Activated CD8-positive, alpha-beta memory T cell treated with anti-CD3 and anti-CD28 coated beads, Interleukin-2, amount 10 ng/mL, durations not matched to agents 7 days and 5 days (primary cell): ENCODE measurements around the gene DGUOK. TPM values are rescaled to one million over a fixed set of nuclear protein-coding genes. Genes with fewer than 3 reads are reported as not detected.

Source experiments
- ATAC-seq: fragments of 150-1000 bp; cut with Tn5 transposase; one replicate; pipeline ENCODE4 v1.10.0; 2021; ENCODE audit warnings: moderate library complexity
- CTCF ChIA-PET: fragments of 350-600 bp; sonication (Branson Sonifier 250); formaldehyde crosslinking; loops from one replicate; lab custom pipeline; 2021; ENCODE audit warnings: antibody characterized with exemption; lab: Charles Lee
- DNase-seq: peaks from one replicate; pipeline ENCODE4 v3.0.0-alpha.2; 2020
- H3K27ac Mint-ChIP-seq: one replicate; pipeline ENCODE4 v1.8.0; 2021; ENCODE audit warnings: mild to moderate bottlenecking, mixed read lengths
- H3K27me3 Mint-ChIP-seq: one replicate; pipeline ENCODE4 v1.8.0; 2021; ENCODE audit warnings: mixed read lengths
- H3K36me3 Mint-ChIP-seq: one replicate; pipeline ENCODE4 v1.8.0; 2021; ENCODE audit warnings: mild to moderate bottlenecking, mixed read lengths
- H3K4me1 Mint-ChIP-seq: one replicate; pipeline ENCODE4 v1.8.0; 2021; ENCODE audit warnings: mixed read lengths
- H3K4me3 Mint-ChIP-seq: one replicate; pipeline ENCODE4 v1.8.0; 2021; ENCODE audit warnings: mild to moderate bottlenecking, moderate library complexity, mixed read lengths
- H3K9me3 Mint-ChIP-seq: one replicate; pipeline ENCODE4 v1.8.0; 2022; ENCODE audit warnings: low read depth, mixed read lengths
- total RNA-seq, 2 experiments: library from RNA; stranded (reverse); gene quantifications; one replicate each; pipeline ENCODE4 v1.2.3, GENCODE V29; 2021

The DGUOK gene
- total RNA-seq, 2 experiments from 2014 or later = 65.9 to 75.4 TPM

GRCh38 chr2:73918856-73919255, 7.8 kb upstream of the DGUOK start:
- CTCF ChIA-PET = interaction anchor here (1.0 to 1.3 kb wide), 2 partner anchors 95 to 186 kb away, joined by 3 read pairs; no protein-coding TSS in a partner anchor
- no peaks in the 10 kb centered on the region for H3K9me3 Mint-ChIP-seq
- no peaks in the 10 kb centered on the region for H3K36me3 Mint-ChIP-seq

GRCh38 chr2:73919596-73920228, 7.0 kb upstream of the DGUOK start:
- no peak for ATAC-seq
- no peak overlapping the region for H3K27ac Mint-ChIP-seq
- DNase-seq = no peak
- CTCF ChIA-PET = interaction anchor here (1.1 kb wide), 1 partner anchor 61 kb away, joined by 3 read pairs; no protein-coding TSS in a partner anchor
- H3K9me3 Mint-ChIP-seq = no peaks in the 10 kb centered on the region
- H3K36me3 Mint-ChIP-seq = no peaks in the 10 kb centered on the region
- peaks cover 6% of the 10 kb centered on the region for H3K27me3 Mint-ChIP-seq
- H3K4me3 Mint-ChIP-seq = no peak overlapping the region
- H3K4me1 Mint-ChIP-seq = peaks cover 16% of the 10 kb centered on the region

More at GRCh38 chr2:73918856-73919255, 7.8 kb upstream of the DGUOK start:
- Mint-ChIP-seq H3K4me1 (peaks cover 15% of the 10 kb centered on the region), H3K27me3 (peaks cover 6% of the 10 kb centered on the region), H3K4me3 (no peak overlapping the region), H3K27ac (no peak overlapping the region)
- DNase-seq = no peak
- no peak for ATAC-seq

GRCh38 chr2:73920577-73921545, 5.8 kb upstream of the DGUOK start:
- Mint-ChIP-seq H3K36me3 (no peaks in the 10 kb centered on the region), H3K9me3 (no peaks in the 10 kb centered on the region), H3K4me3 (no peak overlapping the region), H3K27me3 (peaks cover 6% of the 10 kb centered on the region), H3K4me1 (peaks cover 14% of the 10 kb centered on the region), H3K27ac (no peak overlapping the region)
- DNase-seq (peak; percentile 58), ATAC-seq (peak; percentile 67)
- CTCF ChIA-PET = interaction anchor here (0.8 to 1.3 kb wide), 9 partner anchors 12 to 228 kb away, joined by 3 to 5 read pairs (median 3); partner anchors contain the start of genes BOLA3 and TET3

DNA sequence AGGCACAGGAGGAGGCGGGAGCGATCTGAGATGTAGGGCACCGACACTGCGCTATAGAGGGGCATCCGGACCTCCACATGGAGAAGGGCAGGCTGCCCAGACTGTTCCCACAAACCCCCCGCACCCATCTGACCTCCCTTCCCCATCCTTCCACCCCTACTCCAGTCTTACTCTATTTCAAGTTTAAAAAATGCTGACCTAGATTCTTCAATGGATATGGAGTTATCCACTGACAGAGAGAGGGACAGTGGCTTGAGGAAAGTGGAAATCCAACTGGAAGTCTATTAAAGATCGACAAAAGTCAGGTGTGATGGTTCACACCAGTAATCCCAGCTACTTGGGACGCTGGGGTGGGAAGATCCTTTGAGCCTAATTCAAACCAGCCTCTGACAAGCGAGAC, 5.1 kb upstream of the DGUOK start:
- CTCF ChIA-PET = interaction anchor here (0.8 to 1.3 kb wide), 7 partner anchors 13 to 227 kb away, joined by 3 to 5 read pairs (median 3); partner anchors contain the start of genes BOLA3 and TET3
- no peak overlapping the region for H3K4me3 Mint-ChIP-seq
- no peak for ATAC-seq
- peaks cover 19% of the 10 kb centered on the region for H3K4me1 Mint-ChIP-seq
- H3K9me3 Mint-ChIP-seq = no peaks in the 10 kb centered on the region
- DNase-seq = no peak
- peaks cover 6% of the 10 kb centered on the region for H3K27me3 Mint-ChIP-seq
- H3K36me3 Mint-ChIP-seq = peaks cover under 1% of the 10 kb centered on the region
- no peak overlapping the region for H3K27ac Mint-ChIP-seq

DNA sequence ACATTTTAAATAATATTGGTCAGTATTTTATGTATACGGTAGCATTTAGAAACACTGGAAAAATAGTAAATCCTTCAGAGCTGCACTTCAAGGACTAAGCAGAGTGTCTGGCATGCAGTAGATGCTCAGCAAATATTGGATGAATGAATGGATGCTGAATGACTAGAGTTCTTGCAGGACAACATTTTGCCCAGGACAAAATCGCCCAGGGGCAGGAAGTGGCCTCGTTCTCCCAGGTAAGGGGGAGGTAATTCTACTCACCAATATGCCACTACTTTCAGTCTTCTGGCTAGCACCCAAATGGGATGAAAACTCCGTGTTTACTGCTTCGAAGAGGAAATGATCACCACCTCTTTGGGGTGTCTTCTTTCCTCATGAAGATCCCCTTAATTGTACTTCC, 4.0 kb upstream of the DGUOK start:
- CTCF ChIA-PET = interaction anchor here (0.7 to 1.4 kb wide), 2 partner anchors 79 to 80 kb away, joined by 3 read pairs; no protein-coding TSS in a partner anchor
- DNase-seq (no peak), ATAC-seq (no peak)
- Mint-ChIP-seq H3K27me3 (peaks cover 6% of the 10 kb centered on the region), H3K4me1 (peaks cover 21% of the 10 kb centered on the region), H3K36me3 (peaks cover 2% of the 10 kb centered on the region), H3K9me3 (no peaks in the 10 kb centered on the region), H3K4me3 (no peak overlapping the region), H3K27ac (no peak overlapping the region)

- no peak for DNase-seq
- CTCF ChIA-PET = interaction anchor here (1.3 kb wide), 1 partner anchor 676 kb away, joined by 3 read pairs; no protein-coding TSS in a partner anchor
- H3K27me3 Mint-ChIP-seq = peaks cover 2% of the 10 kb centered on the region
- H3K9me3 Mint-ChIP-seq = no peaks in the 10 kb centered on the region
- ATAC-seq = no peak
- peaks cover 43% of the 10 kb centered on the region for H3K4me1 Mint-ChIP-seq
- no peak overlapping the region for H3K4me3 Mint-ChIP-seq
- H3K27ac Mint-ChIP-seq = no peak overlapping the region
- H3K36me3 Mint-ChIP-seq = peaks cover 18% of the 10 kb centered on the region
Measured at GRCh38 chr2:73925033-73925704, 1.5 kb upstream of the DGUOK start.

DNA sequence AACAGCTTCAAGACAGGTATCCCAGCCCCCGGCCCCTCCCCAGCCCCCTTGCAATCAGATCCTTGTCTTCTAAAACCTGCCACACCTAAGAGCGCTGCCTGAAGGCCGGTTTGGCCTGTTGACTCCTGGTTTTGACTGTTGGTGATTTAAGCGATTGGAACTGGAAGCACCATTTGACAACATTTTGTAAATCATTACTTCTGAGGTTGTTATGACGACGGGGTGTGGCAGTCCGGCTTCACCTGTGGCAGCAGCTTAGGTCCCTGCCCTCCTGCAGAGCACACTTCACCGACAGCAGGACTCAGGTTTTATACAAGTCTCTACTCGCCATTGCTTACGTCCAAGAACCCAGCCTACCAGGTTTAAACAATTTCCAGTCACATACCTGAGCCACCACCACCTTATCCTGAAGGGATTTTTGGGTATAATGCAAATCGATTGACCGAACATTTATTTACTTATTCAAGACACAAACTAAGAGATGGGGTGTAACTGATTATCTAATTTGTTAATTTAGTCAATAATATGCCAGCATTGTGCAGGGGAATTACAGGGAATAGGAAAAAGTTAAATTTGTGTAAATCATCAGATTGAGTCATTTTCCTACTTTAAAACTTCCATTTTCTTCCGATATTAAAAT, 707 bp upstream of the DGUOK start:
- H3K27me3 Mint-ChIP-seq = no peaks in the 10 kb centered on the region
- no peaks in the 10 kb centered on the region for H3K9me3 Mint-ChIP-seq
- H3K4me1 Mint-ChIP-seq = peaks cover 49% of the 10 kb centered on the region
- H3K27ac Mint-ChIP-seq = peak overlapping the region; percentile 94
- ATAC-seq (no peak), DNase-seq (no peak)
- H3K4me3 Mint-ChIP-seq = peak overlapping the region; percentile 87
- CTCF ChIA-PET = no interaction called here
- H3K36me3 Mint-ChIP-seq = peaks cover 19% of the 10 kb centered on the region

DNA sequence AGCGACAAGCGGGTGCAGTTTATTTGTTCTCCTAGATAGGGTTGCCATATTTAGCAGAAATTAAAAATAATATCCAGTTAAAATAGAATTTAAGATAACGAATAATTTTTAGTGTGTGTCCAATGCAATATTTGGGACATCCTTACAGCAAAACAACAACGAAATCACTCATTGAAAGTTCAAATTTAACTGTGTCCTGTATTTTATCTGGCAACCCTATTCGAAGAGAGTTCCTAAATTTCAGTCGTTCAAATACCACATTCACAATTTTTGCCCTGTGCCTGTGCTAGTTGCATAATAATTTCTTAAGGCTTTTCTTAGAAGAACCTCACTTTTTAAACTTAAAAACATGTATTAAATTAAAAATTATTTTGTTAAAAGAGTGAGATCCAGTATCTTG, 664 bp downstream of the DGUOK start:
- H3K27ac Mint-ChIP-seq = peak overlapping the region; percentile 94

DNA sequence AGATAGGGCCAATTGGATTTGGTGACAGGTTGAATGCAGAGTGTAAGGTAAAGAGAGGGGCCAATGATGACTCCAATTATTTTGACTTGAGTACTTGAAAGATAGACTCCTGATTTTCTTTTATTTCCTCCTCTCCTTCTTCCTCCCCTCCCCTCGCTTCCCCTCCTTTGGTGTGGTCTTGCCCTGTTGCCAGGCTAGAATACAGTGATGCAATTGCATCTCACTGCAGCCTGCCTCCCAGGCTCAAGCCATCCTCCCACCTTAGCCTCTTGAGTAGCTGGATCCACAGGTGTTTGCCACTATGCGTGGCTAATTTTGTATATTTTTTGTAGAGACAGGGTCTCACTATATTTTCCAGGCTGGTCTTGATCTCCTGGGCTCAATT, 2.3 kb downstream of the DGUOK start:
- peaks cover 65% of the 10 kb centered on the region for H3K4me1 Mint-ChIP-seq

More for the DNA sequence above, 664 bp downstream of the DGUOK start:
- peak overlapping the region; percentile 87 for H3K4me3 Mint-ChIP-seq
- H3K27me3 Mint-ChIP-seq = no peaks in the 10 kb centered on the region
- H3K36me3 Mint-ChIP-seq = peaks cover 22% of the 10 kb centered on the region
- no peak for DNase-seq
- no peak for ATAC-seq
- CTCF ChIA-PET = interaction anchor here (0.8 to 1.0 kb wide), 2 partner anchors 59 to 99 kb away, joined by 3 to 5 read pairs; partner anchors contain the start of gene STAMBP
- peaks cover 62% of the 10 kb centered on the region for H3K4me1 Mint-ChIP-seq
- H3K9me3 Mint-ChIP-seq = no peaks in the 10 kb centered on the region

DNA sequence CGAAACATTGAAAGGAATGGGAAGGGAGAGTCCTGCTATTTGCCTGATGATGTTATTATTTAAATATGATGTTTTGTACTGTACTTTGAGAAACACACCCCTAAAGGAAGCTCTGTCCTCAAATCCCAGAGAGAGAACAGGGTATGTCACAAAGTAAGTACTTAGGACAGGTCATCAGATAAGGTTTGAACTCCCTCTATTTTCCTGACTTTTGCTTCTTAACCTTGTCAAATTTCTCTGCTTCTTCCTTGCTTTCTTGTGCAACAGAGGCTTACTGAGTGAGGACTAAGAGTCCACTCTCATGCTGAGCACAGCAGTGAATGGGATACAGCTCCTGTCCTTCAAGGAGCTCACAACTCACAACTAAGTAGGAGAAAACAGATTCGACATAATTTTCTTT, 3.7 kb downstream of the DGUOK start:
- no peak overlapping the region for H3K4me3 Mint-ChIP-seq
- no peaks in the 10 kb centered on the region for H3K27me3 Mint-ChIP-seq
- no peak for DNase-seq
- peaks cover 31% of the 10 kb centered on the region for H3K36me3 Mint-ChIP-seq
- no peak overlapping the region for H3K27ac Mint-ChIP-seq
- peaks cover 67% of the 10 kb centered on the region for H3K4me1 Mint-ChIP-seq
- ATAC-seq = no peak
- CTCF ChIA-PET = interaction anchor here (0.7 kb wide), 2 partner anchors 33 to 107 kb away, joined by 3 read pairs; no protein-coding TSS in a partner anchor
- H3K9me3 Mint-ChIP-seq = no peaks in the 10 kb centered on the region

More for the DNA sequence above, 2.3 kb downstream of the DGUOK start:
- peak overlapping the region; percentile 34 for H3K4me3 Mint-ChIP-seq
- H3K36me3 Mint-ChIP-seq = peaks cover 27% of the 10 kb centered on the region
- no peak overlapping the region for H3K27ac Mint-ChIP-seq
- no peaks in the 10 kb centered on the region for H3K27me3 Mint-ChIP-seq
- DNase-seq = no peak
- no peak for ATAC-seq
- CTCF ChIA-PET = no interaction called here
- no peaks in the 10 kb centered on the region for H3K9me3 Mint-ChIP-seq

GRCh38 chr2:73931531-73932500, 5.1 kb downstream of the DGUOK start:
- H3K27me3 Mint-ChIP-seq = no peaks in the 10 kb centered on the region
- DNase-seq (peak; percentile 72), ATAC-seq (peak; percentile 84)
- CTCF ChIA-PET = interaction anchor here (2.3 kb wide), 1 partner anchor 13 kb away, joined by 6 read pairs; no protein-coding TSS in a partner anchor
- peak overlapping the region; percentile 2 for H3K4me3 Mint-ChIP-seq
- peaks cover 35% of the 10 kb centered on the region for H3K36me3 Mint-ChIP-seq
- H3K27ac Mint-ChIP-seq = peak overlapping the region; percentile 54
- no peaks in the 10 kb centered on the region for H3K9me3 Mint-ChIP-seq
- peaks cover 66% of the 10 kb centered on the region for H3K4me1 Mint-ChIP-seq
